ENCODE measurements around the gene PRAMEF12.

GRCh38 chr1:12730156-12730555, 43.4 kb upstream of the PRAMEF12 start:
- TF ChIP-seq POLR2AphosphoS5 (IDR thresholded peaks at IDR 0.05) (no peak), POLR2A (IDR thresholded peaks at IDR 0.05) (no peak), EP300 (IDR thresholded peaks at IDR 0.05; ENCODE audit: low read depth) (no peak)
- TF ChIP-seq, protein P1, sequence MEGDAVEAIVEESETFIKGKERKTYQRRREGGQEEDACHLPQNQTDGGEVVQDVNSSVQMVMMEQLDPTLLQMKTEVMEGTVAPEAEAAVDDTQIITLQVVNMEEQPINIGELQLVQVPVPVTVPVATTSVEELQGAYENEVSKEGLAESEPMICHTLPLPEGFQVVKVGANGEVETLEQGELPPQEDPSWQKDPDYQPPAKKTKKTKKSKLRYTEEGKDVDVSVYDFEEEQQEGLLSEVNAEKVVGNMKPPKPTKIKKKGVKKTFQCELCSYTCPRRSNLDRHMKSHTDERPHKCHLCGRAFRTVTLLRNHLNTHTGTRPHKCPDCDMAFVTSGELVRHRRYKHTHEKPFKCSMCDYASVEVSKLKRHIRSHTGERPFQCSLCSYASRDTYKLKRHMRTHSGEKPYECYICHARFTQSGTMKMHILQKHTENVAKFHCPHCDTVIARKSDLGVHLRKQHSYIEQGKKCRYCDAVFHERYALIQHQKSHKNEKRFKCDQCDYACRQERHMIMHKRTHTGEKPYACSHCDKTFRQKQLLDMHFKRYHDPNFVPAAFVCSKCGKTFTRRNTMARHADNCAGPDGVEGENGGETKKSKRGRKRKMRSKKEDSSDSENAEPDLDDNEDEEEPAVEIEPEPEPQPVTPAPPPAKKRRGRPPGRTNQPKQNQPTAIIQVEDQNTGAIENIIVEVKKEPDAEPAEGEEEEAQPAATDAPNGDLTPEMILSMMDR (IDR thresholded peaks at IDR 0.05) = no peak

All from transverse colon (tissue), 4 donors.